OCI-LY7 (cell line): ENCODE data around the gene HEPHL1. TPM values are rescaled to one million over a fixed set of nuclear protein-coding genes. Genes with fewer than 3 reads are reported as not detected.

Experiments used
- BruUV-seq: library from RNA; stranded (reverse); fragments of 400-500 nt; replicated peaks from 2 replicates; lab custom pipeline; 2021; lab: Mats Ljungman, UMichigan
- CTCF ChIA-PET: fragments of 300-600 bp; sonication (Branson Sonifier 250); formaldehyde crosslinking; loops from one replicate; lab custom pipeline; 2022; ENCODE audit warnings: antibody characterized with exemption; ENCODE audit not compliant: unreplicated experiment; lab: Charles Lee
- POLR2A ChIA-PET: fragments of 300-600 bp; sonication (Branson Sonifier 250); formaldehyde crosslinking; loops from one replicate; lab custom pipeline; 2022; ENCODE audit warnings: antibody characterized with exemption; lab: Charles Lee
- DNase-seq: peaks from one replicate; pipeline ENCODE4 v3.0.0-alpha.2; 2015; ENCODE audit warnings: low spot score
- H2AFZ ChIP-seq: fragments of 200-600 bp; sonication (generic), shearing (Covaris generic); 2 replicates; pipeline ENCODE4 v1.6.1; 2014; ENCODE audit warnings: mild to moderate bottlenecking, antibody characterized with exemption, low read length, moderate library complexity
- H3K27ac ChIP-seq: fragments of 200-600 bp; sonication (generic); 2 replicates; pipeline ENCODE4 v1.5.1; 2014; ENCODE audit warnings: mixed run types, low read depth, mild to moderate bottlenecking, moderate library complexity, low read length, inconsistent platforms; ENCODE audit not compliant: poor library complexity, severe bottlenecking
- H3K36me3 ChIP-seq: fragments of 200-600 bp; sonication (generic); 2 replicates; pipeline ENCODE4 v1.6.1; 2014; ENCODE audit warnings: mild to moderate bottlenecking, antibody characterized with exemption, low read length, moderate library complexity, mixed read lengths; ENCODE audit not compliant: insufficient read depth
- H3K4me1 ChIP-seq: fragments of 200-600 bp; sonication (generic); 2 replicates; pipeline ENCODE4 v1.5.1; 2014; ENCODE audit warnings: mild to moderate bottlenecking, low read length; ENCODE audit not compliant: insufficient read depth, poor library complexity, severe bottlenecking
- H3K4me2 ChIP-seq: fragments of 200-600 bp; sonication (generic); 2 replicates; pipeline ENCODE4 v1.6.1; 2014; ENCODE audit warnings: mild to moderate bottlenecking, low read length
- H3K4me3 ChIP-seq: fragments of 200-600 bp; sonication (generic); 2 replicates; pipeline ENCODE4 v1.5.1; 2014; ENCODE audit warnings: mild to moderate bottlenecking, low read depth, low read length; ENCODE audit not compliant: poor library complexity, severe bottlenecking
- H3K79me2 ChIP-seq: fragments of 200-600 bp; sonication (generic); 2 replicates; pipeline ENCODE4 v1.6.1; 2016; ENCODE audit warnings: low read depth, mild to moderate bottlenecking, low read length, moderate library complexity, mixed read lengths; ENCODE audit not compliant: insufficient read depth
- H3K9me2 ChIP-seq: fragments of 200-600 bp; sonication (generic); 2 replicates; pipeline ENCODE4 v1.6.1; 2016; ENCODE audit warnings: mild to moderate bottlenecking, low read length, mixed read lengths; ENCODE audit not compliant: insufficient read depth
- H3K9me3 ChIP-seq: fragments of 200-600 bp; sonication (generic); 2 replicates; pipeline ENCODE4 v1.6.1; 2014; ENCODE audit warnings: mild to moderate bottlenecking, mixed run types, low read length, mixed read lengths
- H4K20me1 ChIP-seq: fragments of 200-600 bp; sonication (generic); 2 replicates; pipeline ENCODE4 v1.6.1; 2014; ENCODE audit warnings: mild to moderate bottlenecking, antibody characterized with exemption, low read length, moderate library complexity, mixed read lengths; ENCODE audit not compliant: insufficient read depth
- CTCF ChIP-seq: fragments of 200-600 bp; sonication (generic); conservative IDR thresholded peaks from 2 replicates; pipeline ENCODE4 v1.5.1; 2014; ENCODE audit warnings: mild to moderate bottlenecking, antibody characterized with exemption, low read length, moderate library complexity, mixed read lengths
- EZH2phosphoT487 ChIP-seq: fragments of 200-600 bp; sonication (generic); IDR thresholded peaks from 2 replicates; pipeline ENCODE4 v1.6.1; 2018; ENCODE audit warnings: low read depth, borderline replicate concordance, mild to moderate bottlenecking, mixed run types, antibody characterized with exemption, low read length, moderate library complexity, mixed read lengths
- intact Hi-C: fragments of 100-400 bp; cut with micrococcal nuclease; formaldehyde crosslinking; loops from one replicate; pipeline ENCODE4 v1.10.0; 2022; ENCODE audit not compliant: unreplicated experiment
- total RNA-seq, 2 experiments: library from RNA; depleted of rRNA in 1 of 2; stranded (reverse); fragments of >200 nt in 1 of 2; shearing (Covaris generic) in 1 of 2; gene quantifications; 2 replicates each; pipeline ENCODE4 v1.2.3, GENCODE V29; 2014 to 2022

Gene HEPHL1
- total RNA-seq, 2 experiments from 2014 or later: not detected

DNA sequence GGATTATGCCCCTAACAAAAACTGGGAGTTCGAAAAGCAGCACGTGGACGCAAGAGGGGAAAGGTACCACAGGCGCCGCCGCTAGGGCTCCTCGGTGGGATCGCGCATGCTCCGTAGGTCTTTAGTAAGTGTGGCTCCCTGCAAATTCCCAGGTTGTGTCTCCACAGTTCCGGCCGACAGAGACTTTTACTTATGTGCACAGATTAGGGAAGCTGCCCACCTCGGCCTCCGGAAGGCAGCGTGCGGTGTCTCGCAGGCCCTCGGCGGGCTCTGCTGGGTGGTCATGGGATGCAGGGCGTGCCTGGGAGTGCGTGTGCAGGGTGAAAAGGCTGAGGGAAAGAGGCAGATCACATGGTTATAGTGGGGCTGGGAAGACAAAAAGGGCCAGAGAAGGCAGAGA is 67.8 kb downstream of the HEPHL1 start:
- no peak overlapping the region for H3K4me2 ChIP-seq
- intact Hi-C loops: no loop called here
- POLR2A ChIA-PET: no interaction called here

GRCh38 chr11:94089341-94089740 is 68.2 kb downstream of the HEPHL1 start:
- H3K9me3 ChIP-seq: no peaks in the 10 kb centered on the region

More for the DNA sequence above, 67.8 kb downstream of the HEPHL1 start:
- CTCF ChIA-PET: no interaction called here
- Histone ChIP-seq H3K4me1 (no peaks in the 10 kb centered on the region), H3K9me2 (no peaks in the 10 kb centered on the region), H2AFZ (no peak overlapping the region), H3K4me3 (no peak overlapping the region), H3K36me3 (no peaks in the 10 kb centered on the region), H4K20me1 (no peaks in the 10 kb centered on the region), H3K9me3 (no peaks in the 10 kb centered on the region), H3K27ac (no peak overlapping the region), H3K79me2 (no peaks in the 10 kb centered on the region)
- no peak for DNase-seq
- BruUV-seq: no TSS peak
- TF ChIP-seq EZH2phosphoT487: no peak
- no peak for TF ChIP-seq CTCF

GRCh38 chr11:94090401-94090800 is 69.2 kb downstream of the HEPHL1 start:
- H3K79me2 ChIP-seq: no peaks in the 10 kb centered on the region
- BruUV-seq: no TSS peak
- H3K4me2 ChIP-seq: no peak overlapping the region
- H3K27ac ChIP-seq: no peak overlapping the region
- H3K9me2 ChIP-seq: no peaks in the 10 kb centered on the region
- no peaks in the 10 kb centered on the region for H3K9me3 ChIP-seq
- ChIA-PET POLR2A (no interaction called here), CTCF (no interaction called here)
- TF ChIP-seq EZH2phosphoT487: no peak
- TF ChIP-seq CTCF: no peak
- no peak overlapping the region for H2AFZ ChIP-seq
- no peaks in the 10 kb centered on the region for H3K36me3 ChIP-seq
- intact Hi-C loops: no loop called here
- DNase-seq: no peak
- H3K4me1 ChIP-seq: no peaks in the 10 kb centered on the region
- H3K4me3 ChIP-seq: no peak overlapping the region
- H4K20me1 ChIP-seq: no peaks in the 10 kb centered on the region

More at GRCh38 chr11:94089341-94089740, 68.2 kb downstream of the HEPHL1 start:
- TF ChIP-seq EZH2phosphoT487 (no peak), CTCF (no peak)
- Histone ChIP-seq H3K9me2 (no peaks in the 10 kb centered on the region), H3K27ac (no peak overlapping the region), H3K36me3 (no peaks in the 10 kb centered on the region), H3K4me3 (no peak overlapping the region), H3K4me2 (no peak overlapping the region), H3K79me2 (no peaks in the 10 kb centered on the region), H2AFZ (no peak overlapping the region), H4K20me1 (no peaks in the 10 kb centered on the region), H3K4me1 (no peaks in the 10 kb centered on the region)
- no peak for DNase-seq
- POLR2A ChIA-PET: no interaction called here
- intact Hi-C loops: no loop called here
- BruUV-seq: no TSS peak
- CTCF ChIA-PET: no interaction called here
